Kidney (tissue), 14 donors: ENCODE measurements around the gene TMEM218. TPM values are rescaled to one million over a fixed set of nuclear protein-coding genes. Genes with fewer than 3 reads are reported as not detected.
A peak's percentile ranks its signal among the peaks of the same experiment; 100 is the strongest.

Experiments
- DNase-seq, 5 donors: peaks; one replicate each; pipeline ENCODE4 v3.0.0-alpha.2; 2013 to 2020
- FAIRE-seq: peaks from 2 replicates; lab custom pipeline; 2012; peaks lifted over from hg19 to GRCh38; lab: Jason Lieb, UNC
- H3K27ac ChIP-seq, 2 donors: one replicate each; pipeline ENCODE4 v1.7.0; 2013; ENCODE audit warnings: low read depth in 2 of 2, low read length in 2 of 2, inconsistent platforms in 1 of 2
- H3K27me3 ChIP-seq: one replicate; pipeline ENCODE4 v1.7.1; 2013; ENCODE audit warnings: low read length, inconsistent platforms; ENCODE audit not compliant: control insufficient read depth, insufficient read depth
- H3K36me3 ChIP-seq, 3 donors: one replicate each; pipeline versions ENCODE4 v1.7.0 to v1.7.1; 2013; ENCODE audit warnings: low read length in 3 of 3, control low read depth in 1 of 3, inconsistent platforms in 1 of 3; ENCODE audit not compliant: insufficient read depth in 3 of 3, control insufficient read depth in 2 of 3
- H3K4me1 ChIP-seq, 3 donors: one replicate each; pipeline versions ENCODE4 v1.7.0 to v1.7.1; 2013; ENCODE audit warnings: low read length in 3 of 3, inconsistent platforms in 1 of 3, low read depth in 1 of 3; ENCODE audit not compliant: control insufficient read depth in 2 of 3, insufficient read depth in 2 of 3
- H3K4me3 ChIP-seq, 3 donors: one replicate each; pipeline versions ENCODE4 v1.7.0 to v1.8.1; 2013; ENCODE audit warnings: low read length in 3 of 3, control low read depth in 1 of 3, inconsistent platforms in 1 of 3
- H3K9ac ChIP-seq, 3 donors: one replicate each; pipeline versions ENCODE4 v1.7.0 to v1.7.1; 2013; ENCODE audit warnings: low read length in 3 of 3, control low read depth in 1 of 3, inconsistent platforms in 1 of 3
- H3K9me3 ChIP-seq, 3 donors: one replicate each; pipeline versions ENCODE4 v1.7.0 to v1.7.1; 2013; ENCODE audit warnings: low read length in 3 of 3, control low read depth in 1 of 3, inconsistent platforms in 1 of 3; ENCODE audit not compliant: control insufficient read depth in 2 of 3, insufficient read depth in 1 of 3
- CTCF ChIP-seq: IDR thresholded peaks from 3 replicates; pipeline ENCODE4 v1.5.1; 2012; ENCODE audit warnings: mild to moderate bottlenecking, moderate library complexity, borderline replicate concordance; ENCODE audit not compliant: insufficient read depth; ENCODE audit errors: extremely low read depth
- intact Hi-C: fragments of 100-400 bp; cut with DNase I; formaldehyde crosslinking; loops from one replicate; pipeline ENCODE4 v1.11.1; 2022
- polyA plus RNA-seq: library from polyadenylated mRNA; stranded (reverse); fragments of 350-450 nt; fragmentation: Illumina TruSeq; extraction: RNeasy Lipid Tissue Mini Kit (QIAGEN cat#74804); gene quantifications from one replicate; pipeline ENCODE4 v1.2.3, GENCODE V29; 2014; ENCODE audit warnings: low read depth, low replicate concordance; ENCODE audit not compliant: insufficient read depth
- total RNA-seq: library from RNA; stranded (reverse); fragmentation: NEBNext Ultra II Directional; extraction: Animal tissue kit (Norgen Biotek cat#: 25700); gene quantifications from one replicate; pipeline ENCODE4 v1.2.1, GENCODE V29; 2021
- donor health status: control.
- donor health status: control.
- donor health status: control.
- donor health status: control.
- donor health status: control.
- donor health status: DM: yes; HTN: yes; CAD: no.
- donor health status: Normal renal cell carcinoma (clear cell type).

Gene TMEM218
- total and polyA plus RNA-seq, 2 donors from 2014 or later: 22.9 to 33.4 TPM

GRCh38 chr11:125123947-125124617, 12.7 kb upstream of the TMEM218 start:
- Histone ChIP-seq H3K36me3 (no peaks in the 10 kb centered on the region), H3K27me3 (no peaks in the 10 kb centered on the region), H3K4me1 (peaks cover 0 to 2% (median 0%) of the 10 kb centered on the region in 3 donors), H3K4me3 (peak overlapping the region in 2 of 3 donors; percentile 5 to 11), H3K9ac (no peak overlapping the region), H3K27ac (no peak overlapping the region), H3K9me3 (no peaks in the 10 kb centered on the region)
- TF ChIP-seq CTCF: peak; percentile 36
- DNase-seq (peak in 4 of 5 donors; percentile 44 to 77 (median 62)), FAIRE-seq (no peak)
- intact Hi-C loops: no loop called here

- intact Hi-C loops: no loop called here
- H3K4me1 ChIP-seq: peaks cover 0 to 2% (median 0%) of the 10 kb centered on the region in 3 donors
- no peak overlapping the region for H3K9ac ChIP-seq
- no peaks in the 10 kb centered on the region for H3K36me3 ChIP-seq
- no peak for TF ChIP-seq CTCF
- H3K27me3 ChIP-seq: no peaks in the 10 kb centered on the region
- DNase-seq: peak in 1 of 5 donors; percentile 5
- peak overlapping the region in 1 of 3 donors; percentile 11 for H3K4me3 ChIP-seq
- H3K27ac ChIP-seq: no peak overlapping the region
- H3K9me3 ChIP-seq: no peaks in the 10 kb centered on the region
- no peak for FAIRE-seq
These were observed 11.9 kb upstream of the TMEM218 start for GRCh38 chr11:125123194-125123946.

GRCh38 chr11:125117429-125117828, 6.0 kb upstream of the TMEM218 start:
- Histone ChIP-seq H3K9me3 (no peaks in the 10 kb centered on the region), H3K27me3 (no peaks in the 10 kb centered on the region), H3K27ac (no peak overlapping the region), H3K4me3 (no peak overlapping the region), H3K36me3 (no peaks in the 10 kb centered on the region), H3K4me1 (no peaks in the 10 kb centered on the region), H3K9ac (no peak overlapping the region)
- no peak for TF ChIP-seq CTCF
- intact Hi-C loops: no loop called here
- FAIRE-seq: no peak
- DNase-seq: peak in 1 of 5 donors; percentile 44
